ENCODE data around the gene ADGRG3.
"Not testable (repeated sequence)": the region's sequence is repeated elsewhere in the genome, so short reads cannot be mapped to it uniquely, and the experiment has no call there.

DNA sequence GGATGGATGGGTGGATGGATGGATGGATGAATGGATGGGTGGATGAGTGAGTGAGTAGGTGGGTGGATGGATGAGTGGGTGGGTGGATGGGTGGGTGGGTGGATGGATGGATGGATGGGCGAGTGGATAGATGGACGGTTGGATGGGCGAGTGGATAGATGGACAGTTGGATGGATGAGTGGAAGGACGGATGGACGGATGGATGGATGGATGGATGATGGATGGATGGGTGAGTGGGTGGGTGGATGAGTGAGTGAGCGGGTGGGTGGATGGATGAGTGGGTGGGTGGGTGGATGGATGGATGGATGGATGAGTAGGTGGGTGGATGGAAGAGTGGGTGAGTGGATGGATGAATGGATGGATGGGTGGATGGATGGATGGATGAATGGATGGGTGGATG is 61.7 kb downstream of the ADGRG3 start:
- TF ChIP-seq, protein P1, sequence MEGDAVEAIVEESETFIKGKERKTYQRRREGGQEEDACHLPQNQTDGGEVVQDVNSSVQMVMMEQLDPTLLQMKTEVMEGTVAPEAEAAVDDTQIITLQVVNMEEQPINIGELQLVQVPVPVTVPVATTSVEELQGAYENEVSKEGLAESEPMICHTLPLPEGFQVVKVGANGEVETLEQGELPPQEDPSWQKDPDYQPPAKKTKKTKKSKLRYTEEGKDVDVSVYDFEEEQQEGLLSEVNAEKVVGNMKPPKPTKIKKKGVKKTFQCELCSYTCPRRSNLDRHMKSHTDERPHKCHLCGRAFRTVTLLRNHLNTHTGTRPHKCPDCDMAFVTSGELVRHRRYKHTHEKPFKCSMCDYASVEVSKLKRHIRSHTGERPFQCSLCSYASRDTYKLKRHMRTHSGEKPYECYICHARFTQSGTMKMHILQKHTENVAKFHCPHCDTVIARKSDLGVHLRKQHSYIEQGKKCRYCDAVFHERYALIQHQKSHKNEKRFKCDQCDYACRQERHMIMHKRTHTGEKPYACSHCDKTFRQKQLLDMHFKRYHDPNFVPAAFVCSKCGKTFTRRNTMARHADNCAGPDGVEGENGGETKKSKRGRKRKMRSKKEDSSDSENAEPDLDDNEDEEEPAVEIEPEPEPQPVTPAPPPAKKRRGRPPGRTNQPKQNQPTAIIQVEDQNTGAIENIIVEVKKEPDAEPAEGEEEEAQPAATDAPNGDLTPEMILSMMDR (IDR thresholded peaks at IDR 0.05; ENCODE audit: low read depth, low read length) = not testable (repeated sequence)
- not testable (repeated sequence) for TF ChIP-seq POLR2A (IDR thresholded peaks at IDR 0.05; ENCODE audit: extremely low read depth, insufficient read length)
